Tibial nerve (tissue), 3 donors: ENCODE measurements around the gene PPCDC.

Experiments used
- CTCF ChIP-seq, 5 experiments: fragments of 200-600 bp in 3 of 5; fragments of 450-650 bp in 2 of 5; sonication (generic) in 3 of 5; IDR thresholded peaks; one replicate each; pipeline ENCODE4 v1.5.1; 2016 to 2019; ENCODE audit warnings: antibody characterized with exemption in 5 of 5, mild to moderate bottlenecking in 3 of 5, moderate library complexity in 2 of 5
- POLR2A ChIP-seq, 2 donors: fragments of 450-650 bp; IDR thresholded peaks; one replicate each; pipeline ENCODE4 v1.6.1; 2017; ENCODE audit warnings: antibody characterized with exemption in 2 of 2, mild to moderate bottlenecking in 2 of 2, moderate library complexity in 2 of 2

DNA sequence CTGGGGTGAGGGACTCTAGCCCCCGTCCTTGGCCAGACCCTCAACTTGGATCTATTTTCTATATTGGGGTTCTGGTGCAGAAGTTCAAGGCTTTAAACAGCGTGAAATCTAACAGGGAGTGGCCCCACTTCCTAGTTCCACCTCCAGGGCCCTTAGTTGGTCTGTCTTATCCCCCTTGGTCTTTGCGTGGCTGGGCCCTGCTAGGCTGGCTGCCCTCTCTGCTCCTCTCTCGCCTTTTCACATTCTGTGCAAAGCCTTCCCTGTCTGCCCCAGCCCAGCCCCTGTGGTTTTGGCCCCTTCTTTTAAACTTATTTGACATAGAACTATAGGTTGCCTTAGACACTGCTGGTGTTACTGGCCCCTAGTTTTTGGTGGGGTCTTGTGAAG is 5.6 kb downstream of the PPCDC start:
- TF ChIP-seq CTCF (IDR thresholded peaks at IDR 0.05) (no peak), POLR2A (IDR thresholded peaks at IDR 0.05) (no peak)
